GM12878 (cell line): Measurements from ENCODE around the gene SLC7A5. TPM values are rescaled to one million over a fixed set of nuclear protein-coding genes. Genes with fewer than 3 reads are reported as not detected.

Experiments
- ATAC-seq: fragments of 200-7000 bp; cut with Tn5 transposase; 3 replicates; pipeline ENCODE4 v1.9.1; 2020; ENCODE audit warnings: mild to moderate bottlenecking, moderate library complexity
- BruUV-seq: library from RNA; stranded (reverse); fragments of 400-500 nt; replicated peaks from 2 replicates; lab custom pipeline; 2021; lab: Mats Ljungman, UMichigan
- CTCF ChIA-PET: fragments of 300-600 bp; sonication (Branson Sonifier 250); formaldehyde crosslinking; extraction: SDS; loops from one replicate; lab custom pipeline; 2021; ENCODE audit warnings: inconsistent platforms; lab: Yijun Ruan, JAX
- POLR2A ChIA-PET: fragments of 350-600 bp; formaldehyde crosslinking; extraction: SDS; loops from one replicate; lab custom pipeline; 2021; ENCODE audit warnings: inconsistent platforms; lab: Charles Lee
- RAD21 ChIA-PET: fragments of 300-600 bp; sonication (Branson Sonifier 250); formaldehyde crosslinking; loops from one replicate; lab custom pipeline; 2023; ENCODE audit warnings: antibody characterized with exemption; ENCODE audit not compliant: unreplicated experiment; lab: Charles Lee
- SMC1A ChIA-PET: fragments of 300-600 bp; sonication (Branson Sonifier 250); formaldehyde crosslinking; loops from one replicate; lab custom pipeline; 2023; ENCODE audit not compliant: unreplicated experiment, uncharacterized antibody; lab: Charles Lee
- DNase-seq: peaks from one replicate; pipeline ENCODE4 v3.0.0-alpha.2; 2011; ENCODE audit warnings: low read depth, low spot score
- FAIRE-seq: peaks from 3 replicates; lab custom pipeline; 2011; peaks lifted over from hg19 to GRCh38; lab: Jason Lieb, UNC
- H2AFZ ChIP-seq: 2 replicates; pipeline ENCODE4 v1.6.0; 2011; ENCODE audit warnings: low read depth, low read length, control low read depth; ENCODE audit not compliant: control insufficient read depth
- H3K27ac ChIP-seq: 2 replicates; pipeline ENCODE4 v1.5.1; 2011; ENCODE audit warnings: control low read depth; ENCODE audit not compliant: control insufficient read depth, insufficient read depth
- H3K27me3 ChIP-seq, 2 experiments: replicated peaks in 1 of 2; 2 replicates each; pipeline versions ENCODE4 v1.6.0 to v1.6.1; 2011; ENCODE audit warnings: low read length in 1 of 2; ENCODE audit not compliant: control insufficient read depth in 2 of 2, insufficient read depth in 2 of 2
- H3K36me3 ChIP-seq, 2 experiments: 2 replicates each; pipeline ENCODE4 v1.5.1; 2011; ENCODE audit warnings: low read length in 1 of 2; ENCODE audit not compliant: control insufficient read depth in 2 of 2, insufficient read depth in 2 of 2
- H3K4me1 ChIP-seq: 2 replicates; pipeline ENCODE4 v1.6.1; 2011; ENCODE audit warnings: mild to moderate bottlenecking, low read length, moderate library complexity, mixed read lengths; ENCODE audit not compliant: control insufficient read depth, insufficient read depth
- H3K4me2 ChIP-seq: 2 replicates; pipeline ENCODE4 v1.6.0; 2011; ENCODE audit warnings: control low read depth; ENCODE audit not compliant: control insufficient read depth, insufficient read depth
- H3K4me3 ChIP-seq: fragments of 200-600 bp; sonication (generic); 2 replicates; pipeline ENCODE4 v1.5.1; 2016
- H3K79me2 ChIP-seq: 2 replicates; pipeline ENCODE4 v1.6.0; 2011; ENCODE audit warnings: low read length; ENCODE audit not compliant: control insufficient read depth, insufficient read depth
- H3K9ac ChIP-seq: 2 replicates; pipeline ENCODE4 v1.8.0; 2011; ENCODE audit warnings: low read length, control low read depth, mixed read lengths; ENCODE audit not compliant: control insufficient read depth, insufficient read depth
- H3K9me3 ChIP-seq: replicated peaks from 3 replicates; pipeline ENCODE4 v1.5.1; 2011; ENCODE audit warnings: mild to moderate bottlenecking, low read length; ENCODE audit not compliant: control insufficient read depth, insufficient read depth
- H4K20me1 ChIP-seq: 2 replicates; pipeline ENCODE4 v1.6.0; 2011; ENCODE audit not compliant: control insufficient read depth, insufficient read depth
- CBX5 ChIP-seq: sonication (generic); IDR thresholded peaks from 2 replicates; pipeline ENCODE4 v1.6.1; 2016; ENCODE audit warnings: low read depth, moderate library complexity, mild to moderate bottlenecking, inconsistent platforms
- EP300 ChIP-seq, 2 experiments: fragments of 150-350 bp in 1 of 2; IDR thresholded peaks; 2 replicates each; pipeline ENCODE4 v1.6.1; 2011 to 2012; ENCODE audit warnings: low read depth in 2 of 2, low read length in 2 of 2, borderline replicate concordance in 1 of 2, improper control_type of control experiment in 1 of 2, inconsistent platforms in 1 of 2; ENCODE audit not compliant: control insufficient read depth in 1 of 2
- MTA3 ChIP-seq: IDR thresholded peaks from 2 replicates; pipeline ENCODE4 v1.6.1; 2012; ENCODE audit warnings: low read length, inconsistent platforms, borderline replicate concordance
- PAX8 ChIP-seq: fragments of 450-650 bp; IDR thresholded peaks from 2 replicates; pipeline ENCODE4 v1.6.1; 2017; ENCODE audit warnings: mild to moderate bottlenecking, moderate library complexity
- RAD21 ChIP-seq: IDR thresholded peaks from 2 replicates; pipeline ENCODE4 v1.6.1; 2011; ENCODE audit warnings: mild to moderate bottlenecking, low read depth, low read length, moderate library complexity; ENCODE audit not compliant: insufficient read depth
- SMC3 ChIP-seq: IDR thresholded peaks from 2 replicates; pipeline ENCODE4 v1.6.1; 2011; ENCODE audit warnings: low read length, improper control_type of control experiment, borderline replicate concordance
- ZNF384 ChIP-seq: IDR thresholded peaks from 2 replicates; pipeline ENCODE4 v1.6.1; 2012; ENCODE audit warnings: low read depth, mild to moderate bottlenecking, low read length, improper control_type of control experiment, borderline replicate concordance
- WGBS: methylation state at CpG from one replicate; pipeline ENCODE4 v1.1.6; 2016; ENCODE audit warnings: low lambda C conversion rate; ENCODE audit not compliant: insufficient replicate concordance, insufficient coverage; ENCODE audit errors: missing lambda C conversion rate; 5-methylcytosine and 5-hydroxymethylcytosine counted together
- in situ Hi-C: fragments of 300-500 bp; cut with MboI; formaldehyde crosslinking; loops from 9 replicates; pipeline ENCODE4 v1.14.3; 2018; ENCODE audit warnings: mixed read lengths
- intact Hi-C: fragments of 100-400 bp; cut with micrococcal nuclease; formaldehyde crosslinking; loops from one replicate; pipeline ENCODE4 v1.14.2; 2022; ENCODE audit not compliant: unreplicated experiment
- polyA plus RNA-seq, 11 experiments: library from polyadenylated mRNA; depleted of rRNA in 4 of 11; unstranded in 6 of 11; stranded (reverse) in 5 of 11; fragments of >200 nt; fragmentation: Nextera tagmentation in 4 of 11; fragmentation: Illumina TruSeq in 1 of 11; extraction: Ambion mirVana in 4 of 11; extraction: Trizol in 1 of 11; gene quantifications; 1 replicate in 1 of 11; 2 replicates in 10 of 11; pipeline versions ENCODE4 v1.2.1 to v1.2.3, GENCODE V29; 2011 to 2016; ENCODE audit warnings: inconsistent platforms in 2 of 11, missing spikeins in 2 of 11, low read depth in 1 of 11
- total RNA-seq, 4 experiments: library from RNA; depleted of rRNA in 3 of 4; stranded (reverse); fragments of >200 nt in 3 of 4; fragmentation: Illumina TruSeq in 1 of 4; extraction: Trizol in 1 of 4; gene quantifications; 2 replicates each; pipeline versions ENCODE4 v1.2.1 to v1.2.3, GENCODE V29; 2013 to 2021
- TF ChIP-seq, protein P1 (sequence below): IDR thresholded peaks from 2 replicates; pipeline ENCODE4 v1.6.1; 2011; ENCODE audit warnings: low read depth, low read length, improper control_type of control experiment, borderline replicate concordance
- TF ChIP-seq, protein P2 (sequence below): fragments of 450-650 bp; IDR thresholded peaks from 2 replicates; pipeline ENCODE4 v1.6.1; 2017; ENCODE audit warnings: mild to moderate bottlenecking
- TF ChIP-seq, protein P3 (sequence below): fragments of 150-350 bp; IDR thresholded peaks from 2 replicates; pipeline ENCODE4 v1.6.1; 2014; ENCODE audit warnings: mild to moderate bottlenecking, low read depth, low read length
- TF ChIP-seq, protein P4 (sequence below), 3 experiments: IDR thresholded peaks in 2 of 3; conservative IDR thresholded peaks in 1 of 3; 2 replicates each; pipeline ENCODE4 v1.5.1; 2011; ENCODE audit warnings: low read depth in 3 of 3, low read length in 3 of 3, mild to moderate bottlenecking in 3 of 3, control low read depth in 2 of 3, moderate library complexity in 2 of 3, inconsistent platforms in 1 of 3, mixed read lengths in 1 of 3; ENCODE audit not compliant: control insufficient read depth in 2 of 3, insufficient read depth in 1 of 3; ENCODE audit errors: extremely low read depth in 1 of 3
- TF ChIP-seq, protein P5 (sequence below): IDR thresholded peaks from 2 replicates; pipeline ENCODE4 v1.6.1; 2011; ENCODE audit warnings: borderline replicate concordance, low read depth, mild to moderate bottlenecking, moderate library complexity, low read length; ENCODE audit not compliant: insufficient read depth, poor library complexity, severe bottlenecking

Gene SLC7A5
- total and polyA plus RNA-seq, 10 of the 15 experiments (the other 5 are each of a cell fraction or from before 2014, with no cell fraction given): 2.3 to 101 (median 35.8) TPM

DNA sequence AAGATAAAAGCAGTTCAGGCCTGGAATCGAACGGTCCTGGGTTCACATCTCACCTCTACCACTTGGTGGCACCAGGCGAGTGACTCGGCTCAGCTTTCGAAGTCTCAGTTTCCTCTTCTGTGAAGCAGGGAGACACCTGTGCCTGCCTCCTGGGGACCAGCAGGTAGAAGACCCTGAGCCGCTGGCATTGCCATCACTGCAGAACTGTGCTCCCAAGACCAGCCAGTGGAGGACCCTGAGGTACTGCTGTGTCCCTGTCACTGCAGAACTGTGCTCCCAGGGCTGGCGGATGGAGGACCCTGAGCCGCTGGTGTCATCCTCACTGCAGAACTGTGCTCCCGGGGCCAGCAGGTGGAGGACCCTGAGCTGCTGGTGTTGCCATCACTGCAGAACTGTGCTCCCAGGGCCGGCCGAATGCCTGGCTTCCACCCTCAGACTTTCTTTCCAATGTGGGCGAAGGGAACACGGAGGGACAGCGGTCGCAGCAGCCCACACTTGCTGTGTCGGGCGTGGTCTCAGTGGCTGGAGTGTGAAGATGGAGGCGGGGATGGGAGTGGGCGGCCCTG is 8.7 kb upstream of the SLC7A5 start:
- DNase-seq (no peak), ATAC-seq (peak; percentile 57), FAIRE-seq (no peak)
- Histone ChIP-seq H3K79me2 (no peaks in the 10 kb centered on the region), H2AFZ (no peak overlapping the region), H3K9me3 (no peaks in the 10 kb centered on the region; the same call in 2 of the 3 replicates), H3K9ac (no peak overlapping the region), H3K4me1 (peaks cover 6% of the 10 kb centered on the region), H3K4me3 (no peak overlapping the region), H3K27me3 (no peaks in the 10 kb centered on the region; a peak in 1 of 4 replicates), H3K4me2 (no peak overlapping the region), H3K36me3 (no peaks in the 10 kb centered on the region), H4K20me1 (no peaks in the 10 kb centered on the region), H3K27ac (no peak overlapping the region)
- intact Hi-C loops: loop anchor here (2.0 kb wide), 1 partner anchor 31 kb away; no protein-coding TSS in a partner anchor
- CTCF ChIA-PET: interaction anchor here (1.1 kb wide), 1 partner anchor 30 kb away, joined by 6 read pairs; no protein-coding TSS in a partner anchor
- RAD21 ChIA-PET: interaction anchor here (0.6 to 0.8 kb wide), 2 partner anchors 17 to 31 kb away, joined by 3 read pairs; no protein-coding TSS in a partner anchor
- in situ Hi-C loops: loop anchor here (5.0 to 10.0 kb wide), 2 partner anchors 101 to 323 kb away; no protein-coding TSS in a partner anchor
- TF ChIP-seq PAX8: no peak
- TF ChIP-seq, protein P1, sequence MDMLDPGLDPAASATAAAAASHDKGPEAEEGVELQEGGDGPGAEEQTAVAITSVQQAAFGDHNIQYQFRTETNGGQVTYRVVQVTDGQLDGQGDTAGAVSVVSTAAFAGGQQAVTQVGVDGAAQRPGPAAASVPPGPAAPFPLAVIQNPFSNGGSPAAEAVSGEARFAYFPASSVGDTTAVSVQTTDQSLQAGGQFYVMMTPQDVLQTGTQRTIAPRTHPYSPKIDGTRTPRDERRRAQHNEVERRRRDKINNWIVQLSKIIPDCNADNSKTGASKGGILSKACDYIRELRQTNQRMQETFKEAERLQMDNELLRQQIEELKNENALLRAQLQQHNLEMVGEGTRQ: no peak
- no peak for TF ChIP-seq MTA3
- TF ChIP-seq, protein P2, sequence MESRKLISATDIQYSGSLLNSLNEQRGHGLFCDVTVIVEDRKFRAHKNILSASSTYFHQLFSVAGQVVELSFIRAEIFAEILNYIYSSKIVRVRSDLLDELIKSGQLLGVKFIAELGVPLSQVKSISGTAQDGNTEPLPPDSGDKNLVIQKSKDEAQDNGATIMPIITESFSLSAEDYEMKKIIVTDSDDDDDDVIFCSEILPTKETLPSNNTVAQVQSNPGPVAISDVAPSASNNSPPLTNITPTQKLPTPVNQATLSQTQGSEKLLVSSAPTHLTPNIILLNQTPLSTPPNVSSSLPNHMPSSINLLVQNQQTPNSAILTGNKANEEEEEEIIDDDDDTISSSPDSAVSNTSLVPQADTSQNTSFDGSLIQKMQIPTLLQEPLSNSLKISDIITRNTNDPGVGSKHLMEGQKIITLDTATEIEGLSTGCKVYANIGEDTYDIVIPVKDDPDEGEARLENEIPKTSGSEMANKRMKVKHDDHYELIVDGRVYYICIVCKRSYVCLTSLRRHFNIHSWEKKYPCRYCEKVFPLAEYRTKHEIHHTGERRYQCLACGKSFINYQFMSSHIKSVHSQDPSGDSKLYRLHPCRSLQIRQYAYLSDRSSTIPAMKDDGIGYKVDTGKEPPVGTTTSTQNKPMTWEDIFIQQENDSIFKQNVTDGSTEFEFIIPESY: no peak
- no peak for TF ChIP-seq ZNF384
- TF ChIP-seq, protein P3, sequence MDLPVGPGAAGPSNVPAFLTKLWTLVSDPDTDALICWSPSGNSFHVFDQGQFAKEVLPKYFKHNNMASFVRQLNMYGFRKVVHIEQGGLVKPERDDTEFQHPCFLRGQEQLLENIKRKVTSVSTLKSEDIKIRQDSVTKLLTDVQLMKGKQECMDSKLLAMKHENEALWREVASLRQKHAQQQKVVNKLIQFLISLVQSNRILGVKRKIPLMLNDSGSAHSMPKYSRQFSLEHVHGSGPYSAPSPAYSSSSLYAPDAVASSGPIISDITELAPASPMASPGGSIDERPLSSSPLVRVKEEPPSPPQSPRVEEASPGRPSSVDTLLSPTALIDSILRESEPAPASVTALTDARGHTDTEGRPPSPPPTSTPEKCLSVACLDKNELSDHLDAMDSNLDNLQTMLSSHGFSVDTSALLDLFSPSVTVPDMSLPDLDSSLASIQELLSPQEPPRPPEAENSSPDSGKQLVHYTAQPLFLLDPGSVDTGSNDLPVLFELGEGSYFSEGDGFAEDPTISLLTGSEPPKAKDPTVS: no peak
- TF ChIP-seq EP300 (IDR thresholded peaks at IDR 0.05; ENCODE audit: borderline replicate concordance in 1 of 2, control insufficient read depth in 1 of 2, low read depth in 2 of 2, low read length in 2 of 2): no peak
- TF ChIP-seq RAD21: peak; percentile 44
- TF ChIP-seq, protein P4, sequence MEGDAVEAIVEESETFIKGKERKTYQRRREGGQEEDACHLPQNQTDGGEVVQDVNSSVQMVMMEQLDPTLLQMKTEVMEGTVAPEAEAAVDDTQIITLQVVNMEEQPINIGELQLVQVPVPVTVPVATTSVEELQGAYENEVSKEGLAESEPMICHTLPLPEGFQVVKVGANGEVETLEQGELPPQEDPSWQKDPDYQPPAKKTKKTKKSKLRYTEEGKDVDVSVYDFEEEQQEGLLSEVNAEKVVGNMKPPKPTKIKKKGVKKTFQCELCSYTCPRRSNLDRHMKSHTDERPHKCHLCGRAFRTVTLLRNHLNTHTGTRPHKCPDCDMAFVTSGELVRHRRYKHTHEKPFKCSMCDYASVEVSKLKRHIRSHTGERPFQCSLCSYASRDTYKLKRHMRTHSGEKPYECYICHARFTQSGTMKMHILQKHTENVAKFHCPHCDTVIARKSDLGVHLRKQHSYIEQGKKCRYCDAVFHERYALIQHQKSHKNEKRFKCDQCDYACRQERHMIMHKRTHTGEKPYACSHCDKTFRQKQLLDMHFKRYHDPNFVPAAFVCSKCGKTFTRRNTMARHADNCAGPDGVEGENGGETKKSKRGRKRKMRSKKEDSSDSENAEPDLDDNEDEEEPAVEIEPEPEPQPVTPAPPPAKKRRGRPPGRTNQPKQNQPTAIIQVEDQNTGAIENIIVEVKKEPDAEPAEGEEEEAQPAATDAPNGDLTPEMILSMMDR (IDR thresholded peaks at IDR 0.05 in 2 of 3, conservative IDR thresholded peaks at IDR 0.05 in 1 of 3; ENCODE audit: control insufficient read depth in 2 of 3, extremely low read depth in 1 of 3, insufficient read depth in 1 of 3, low read depth in 3 of 3, low read length in 3 of 3): peak; percentile 29 to 41 (median 34); a peak in 4 of 6 replicates
- TF ChIP-seq, protein P5, sequence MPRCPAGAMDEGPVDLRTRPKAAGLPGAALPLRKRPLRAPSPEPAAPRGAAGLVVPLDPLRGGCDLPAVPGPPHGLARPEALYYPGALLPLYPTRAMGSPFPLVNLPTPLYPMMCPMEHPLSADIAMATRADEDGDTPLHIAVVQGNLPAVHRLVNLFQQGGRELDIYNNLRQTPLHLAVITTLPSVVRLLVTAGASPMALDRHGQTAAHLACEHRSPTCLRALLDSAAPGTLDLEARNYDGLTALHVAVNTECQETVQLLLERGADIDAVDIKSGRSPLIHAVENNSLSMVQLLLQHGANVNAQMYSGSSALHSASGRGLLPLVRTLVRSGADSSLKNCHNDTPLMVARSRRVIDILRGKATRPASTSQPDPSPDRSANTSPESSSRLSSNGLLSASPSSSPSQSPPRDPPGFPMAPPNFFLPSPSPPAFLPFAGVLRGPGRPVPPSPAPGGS: no peak
- TF ChIP-seq SMC3: peak; percentile 36; the same call in 1 of the 2 replicates
- TF ChIP-seq CBX5: no peak
- BruUV-seq: no TSS peak
- SMC1A ChIA-PET: no interaction called here
- WGBS: 54% methylated on average over 19 of the region's 19 CpGs
- POLR2A ChIA-PET: no interaction called here
